GM12874 (cell line): ENCODE data around the gene EID3.

Source experiments
- TF ChIP-seq, protein P1 (sequence below): IDR thresholded peaks from 2 replicates; pipeline ENCODE4 v1.5.1; 2011; ENCODE audit warnings: low read depth, mild to moderate bottlenecking, control low read depth, low read length, moderate library complexity; ENCODE audit not compliant: insufficient read depth

The EID3 gene

DNA sequence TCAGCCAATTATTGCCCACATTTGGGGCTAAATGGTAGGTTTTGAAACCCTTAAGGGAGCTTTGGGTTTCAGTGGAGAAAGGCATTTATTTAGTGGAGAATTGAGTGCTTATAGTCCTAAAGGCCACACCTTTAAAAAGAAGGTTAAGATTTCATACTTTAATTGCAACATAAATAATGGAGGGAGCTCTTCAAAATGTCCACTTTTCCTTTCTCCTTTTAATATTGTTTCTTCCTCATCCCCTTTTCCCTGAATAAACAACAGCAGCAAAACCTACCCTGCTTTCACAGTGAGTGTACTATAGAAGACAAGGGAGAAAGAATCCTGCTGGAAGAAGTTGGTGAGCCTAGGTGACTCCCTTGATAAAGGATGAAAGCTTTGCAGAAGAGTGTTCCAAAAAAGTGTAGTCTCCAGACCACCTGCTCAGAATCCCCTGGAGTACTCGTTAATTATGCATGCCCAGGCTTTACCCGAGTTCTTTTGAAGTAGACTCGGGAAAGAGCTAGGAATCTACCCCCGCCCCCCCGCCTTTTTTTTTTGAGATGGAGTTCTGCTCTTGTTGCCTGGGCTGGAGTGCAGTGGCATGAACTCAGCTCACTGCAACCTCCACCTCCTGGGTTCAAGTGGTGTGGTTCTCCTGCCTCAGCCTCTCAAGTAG lies 11.5 kb upstream of the EID3 start:
- TF ChIP-seq, protein P1, sequence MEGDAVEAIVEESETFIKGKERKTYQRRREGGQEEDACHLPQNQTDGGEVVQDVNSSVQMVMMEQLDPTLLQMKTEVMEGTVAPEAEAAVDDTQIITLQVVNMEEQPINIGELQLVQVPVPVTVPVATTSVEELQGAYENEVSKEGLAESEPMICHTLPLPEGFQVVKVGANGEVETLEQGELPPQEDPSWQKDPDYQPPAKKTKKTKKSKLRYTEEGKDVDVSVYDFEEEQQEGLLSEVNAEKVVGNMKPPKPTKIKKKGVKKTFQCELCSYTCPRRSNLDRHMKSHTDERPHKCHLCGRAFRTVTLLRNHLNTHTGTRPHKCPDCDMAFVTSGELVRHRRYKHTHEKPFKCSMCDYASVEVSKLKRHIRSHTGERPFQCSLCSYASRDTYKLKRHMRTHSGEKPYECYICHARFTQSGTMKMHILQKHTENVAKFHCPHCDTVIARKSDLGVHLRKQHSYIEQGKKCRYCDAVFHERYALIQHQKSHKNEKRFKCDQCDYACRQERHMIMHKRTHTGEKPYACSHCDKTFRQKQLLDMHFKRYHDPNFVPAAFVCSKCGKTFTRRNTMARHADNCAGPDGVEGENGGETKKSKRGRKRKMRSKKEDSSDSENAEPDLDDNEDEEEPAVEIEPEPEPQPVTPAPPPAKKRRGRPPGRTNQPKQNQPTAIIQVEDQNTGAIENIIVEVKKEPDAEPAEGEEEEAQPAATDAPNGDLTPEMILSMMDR, result no peak

DNA sequence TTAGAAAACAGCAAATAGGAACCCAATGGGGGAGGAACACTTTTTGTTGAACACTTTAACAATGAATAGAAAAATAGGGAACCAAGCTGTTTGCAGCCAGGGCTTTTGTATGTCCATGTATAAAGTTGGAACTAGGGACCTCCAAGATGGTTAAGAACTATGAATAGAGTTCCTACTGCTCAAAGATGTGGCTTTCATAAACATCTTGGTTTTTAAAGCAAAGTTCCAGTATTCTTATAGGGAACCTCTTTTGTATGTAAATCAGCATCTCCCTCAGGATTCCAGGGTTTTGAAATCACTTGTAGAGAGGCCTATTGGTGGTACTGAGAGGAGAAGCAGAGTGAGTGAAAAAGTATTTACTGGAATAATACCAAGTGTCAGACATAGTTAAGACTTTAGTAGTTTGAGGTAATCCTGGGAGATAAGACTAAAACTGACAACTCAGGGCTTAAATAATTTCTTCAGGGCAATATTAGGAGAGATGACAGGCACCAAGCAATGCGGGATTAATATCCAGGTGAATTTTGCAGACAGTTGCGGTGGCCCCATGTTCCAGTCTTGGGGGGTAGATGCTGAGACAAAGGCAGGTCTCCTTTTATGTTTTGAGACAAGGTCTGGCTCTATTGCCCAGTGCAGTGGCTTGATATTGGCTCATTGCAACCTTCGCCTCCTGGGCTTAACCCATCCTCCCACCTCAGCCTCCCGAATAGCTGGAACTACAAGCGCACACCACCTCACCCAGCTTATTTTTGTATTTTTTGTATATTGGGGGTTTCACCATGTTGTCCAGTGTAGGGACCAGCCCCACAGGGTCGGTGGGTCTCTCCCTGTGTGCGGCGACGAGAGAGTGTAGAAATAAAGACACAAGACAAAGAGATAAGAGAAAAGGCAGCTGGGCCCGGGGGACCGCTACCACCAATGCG lies 10.4 kb upstream of the EID3 start:
- TF ChIP-seq, protein P1, result no peak

DNA sequence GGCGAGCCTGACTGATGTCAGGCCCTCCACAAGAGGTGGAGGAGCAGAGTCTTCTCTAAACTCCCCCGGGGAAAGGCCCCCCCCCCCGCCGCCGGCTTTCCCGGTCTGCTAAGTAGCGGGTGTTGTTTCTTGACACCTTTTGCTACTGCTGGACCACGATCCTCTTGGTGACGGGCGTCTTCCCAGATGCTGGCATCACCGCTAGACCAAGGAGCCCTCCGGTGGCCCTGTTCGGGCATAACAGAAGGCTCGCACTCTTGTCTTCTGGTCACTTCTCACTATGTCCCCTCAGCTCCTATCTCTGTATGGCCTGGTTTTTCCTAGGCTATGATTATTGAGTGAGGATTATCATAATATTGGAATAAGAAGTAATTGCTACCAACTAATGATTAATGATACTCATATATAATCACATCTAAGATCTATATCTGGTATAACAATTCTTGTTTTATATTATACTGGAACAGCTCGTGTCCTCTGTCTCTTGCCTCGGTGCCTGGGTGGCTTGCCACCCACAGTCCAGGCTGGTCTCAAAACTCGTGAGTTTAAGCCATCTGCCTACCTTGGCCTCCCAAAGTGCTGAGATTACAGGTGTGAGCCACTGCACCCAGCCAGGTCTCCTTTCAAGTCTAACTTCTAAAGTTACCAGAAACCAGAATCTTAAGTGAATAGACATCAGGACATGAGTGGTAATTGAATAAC lies 9.2 kb upstream of the EID3 start:
- TF ChIP-seq, protein P1, result peak; percentile 10; the same call in 1 of the 2 replicates

DNA sequence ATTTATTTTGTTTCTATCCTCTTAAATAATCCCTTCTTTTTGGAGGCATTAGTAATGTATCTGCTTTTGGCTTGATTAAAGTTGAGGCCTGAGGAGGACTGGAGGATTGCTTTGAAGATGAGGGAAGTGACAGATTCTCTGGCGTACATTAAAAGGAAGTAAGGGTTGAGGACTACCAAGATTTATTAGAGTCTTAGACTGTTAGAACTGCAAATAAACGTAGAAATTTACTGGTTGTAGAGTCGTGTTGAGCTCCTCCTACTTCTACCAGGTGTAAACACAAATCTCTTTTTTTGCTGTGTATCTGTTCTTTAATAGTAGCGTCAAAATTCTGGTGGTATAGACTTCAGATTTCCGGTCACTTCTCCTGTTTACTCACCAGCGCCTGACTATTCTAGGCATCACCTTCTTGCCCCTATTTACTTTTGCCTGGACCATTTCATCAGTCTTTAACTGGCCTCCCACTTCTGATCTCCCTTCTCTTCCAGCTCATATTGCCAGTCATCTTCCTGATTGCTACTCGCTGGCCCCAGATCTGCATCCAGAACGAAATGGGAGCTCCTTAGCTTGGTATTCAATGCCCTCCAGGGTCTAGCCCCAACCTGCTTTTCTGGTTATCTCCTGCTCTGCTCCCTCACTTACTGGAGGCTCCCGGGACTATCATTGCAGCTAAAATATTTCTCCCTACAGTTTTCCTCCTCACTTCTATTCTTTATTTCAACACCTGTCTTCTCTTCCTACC lies 8.4 kb upstream of the EID3 start:
- TF ChIP-seq, protein P1, result no peak

DNA sequence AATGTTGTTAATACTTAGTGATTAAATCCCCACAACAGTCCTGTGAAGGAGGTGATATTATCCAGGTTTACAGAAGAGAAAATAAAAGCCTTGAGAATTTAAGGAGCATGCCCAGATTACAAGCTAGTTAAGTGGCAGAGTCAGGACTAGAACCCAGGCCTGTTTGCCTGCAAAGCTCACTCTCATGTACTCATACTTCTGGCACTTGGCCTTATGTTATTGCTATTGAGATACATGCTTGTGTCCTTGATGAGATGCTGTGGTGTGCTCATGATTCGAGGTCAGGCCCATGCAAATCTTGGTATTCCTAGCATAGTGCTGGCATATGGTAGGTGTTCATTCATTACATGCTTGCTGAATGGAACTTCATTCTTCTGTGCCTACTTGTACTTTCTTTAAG lies 7.6 kb upstream of the EID3 start:
- TF ChIP-seq, protein P1, result no peak

DNA sequence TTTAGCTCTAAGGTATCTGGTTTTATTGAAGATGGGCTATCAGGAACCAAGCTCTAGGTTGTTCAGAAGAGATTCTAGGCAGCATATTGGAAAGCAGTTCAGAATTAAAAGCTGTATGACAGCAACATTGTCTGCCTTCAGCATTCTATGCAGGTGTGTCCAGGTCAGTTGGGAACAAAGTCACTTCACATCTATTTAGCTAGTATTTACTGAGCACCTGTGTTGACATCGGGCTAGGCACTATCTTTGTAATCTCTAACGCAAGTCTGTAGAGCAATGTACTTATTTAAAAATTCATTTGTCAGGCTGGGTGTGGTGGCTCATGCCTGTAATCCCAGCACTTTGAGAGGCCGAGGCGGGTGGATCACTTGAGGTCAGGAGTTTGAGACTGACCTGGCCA lies 6.8 kb upstream of the EID3 start:
- TF ChIP-seq, protein P1, result no peak
